Mucosa of descending colon (tissue), 3 donors: ENCODE data around the gene CDS1. TPM values are rescaled to one million over a fixed set of nuclear protein-coding genes. Genes with fewer than 3 reads are reported as not detected.

ENCODE experiments used
- ATAC-seq: fragments of 200-7000 bp; cut with Tn5 transposase; one replicate; pipeline ENCODE4 v1.9.1; 2020; ENCODE audit warnings: mild to moderate bottlenecking, moderate library complexity
- DNase-seq, 3 donors: peaks; one replicate each; pipeline ENCODE4 v3.0.0-alpha.2; 2020
- H3K36me3 ChIP-seq: fragments of 200-600 bp; one replicate; pipeline ENCODE4 v1.8.0; 2021; ENCODE audit warnings: low read depth, mild to moderate bottlenecking
- H3K4me1 ChIP-seq: fragments of 200-600 bp; one replicate; pipeline ENCODE4 v1.8.0; 2021; ENCODE audit warnings: low read depth, mild to moderate bottlenecking
- H3K4me3 ChIP-seq: fragments of 200-600 bp; one replicate; pipeline ENCODE4 v1.8.0; 2021; ENCODE audit warnings: mild to moderate bottlenecking
- H3K9me3 ChIP-seq: fragments of 200-600 bp; one replicate; pipeline ENCODE4 v1.8.0; 2021; ENCODE audit warnings: mild to moderate bottlenecking
- CTCF ChIP-seq: fragments of 200-600 bp; IDR thresholded peaks from one replicate; pipeline ENCODE4 v1.8.0; 2022; ENCODE audit warnings: antibody characterized with exemption, mild to moderate bottlenecking
- intact Hi-C, 2 donors: fragments of 100-400 bp; cut with DNase I in 1 of 2; cut with micrococcal nuclease in 1 of 2; formaldehyde crosslinking; loops; one replicate each; pipeline versions ENCODE4 v1.11.0 to v1.11.1; 2022; cut with DNase I, micrococcal nuclease
- total RNA-seq, 3 donors: library from RNA; stranded (reverse); fragmentation: NEBNext Ultra II Directional in 2 of 3; extraction: Animal tissue kit (Norgen Biotek cat#: 25700) in 2 of 3; gene quantifications; one replicate each; pipeline versions ENCODE4 v1.2.1 to v1.2.4, GENCODE V29; 2021 to 2023
- donor health status: DM: no; HTN: no; CAD: no; lungs with moderate emphysema.
- donor health status: DM: no; HTN: no; CAD: no.
- donor health status: DM: no; HTN: yes; CAD: no.

CDS1 gene
- total RNA-seq, 3 donors from 2014 or later: 18.9 to 44.2 (median 39.2) TPM

- H3K4me3 ChIP-seq: no peak overlapping the region
- no peaks in the 10 kb centered on the region for H3K4me1 ChIP-seq
- DNase-seq (no peak), ATAC-seq (no peak)
- intact Hi-C loops: no loop called here
- H3K36me3 ChIP-seq: no peaks in the 10 kb centered on the region
- no peaks in the 10 kb centered on the region for H3K9me3 ChIP-seq
- TF ChIP-seq CTCF: no peak
Measured at GRCh38 chr4:84574069-84574720, 8.7 kb upstream of the CDS1 start.

GRCh38 chr4:84578540-84579402 is 4.2 kb upstream of the CDS1 start:
- no peak for TF ChIP-seq CTCF
- peaks cover 8% of the 10 kb centered on the region for H3K4me1 ChIP-seq
- intact Hi-C loops: no loop called here
- ATAC-seq: no peak
- no peaks in the 10 kb centered on the region for H3K36me3 ChIP-seq
- no peaks in the 10 kb centered on the region for H3K9me3 ChIP-seq
- no peak overlapping the region for H3K4me3 ChIP-seq
- peak in 1 of 3 donors; percentile 67 for DNase-seq

GRCh38 chr4:84579403-84579776 is 3.5 kb upstream of the CDS1 start:
- Histone ChIP-seq H3K4me1 (peaks cover 8% of the 10 kb centered on the region), H3K36me3 (no peaks in the 10 kb centered on the region), H3K9me3 (no peaks in the 10 kb centered on the region), H3K4me3 (no peak overlapping the region)
- no peak for TF ChIP-seq CTCF
- DNase-seq (no peak), ATAC-seq (no peak)
- intact Hi-C loops: no loop called here

GRCh38 chr4:84582302-84582987 is 482 bp upstream of the CDS1 start:
- Histone ChIP-seq H3K4me3 (peak overlapping the region; percentile 51), H3K36me3 (no peaks in the 10 kb centered on the region), H3K9me3 (no peaks in the 10 kb centered on the region), H3K4me1 (peaks cover 12% of the 10 kb centered on the region)
- ATAC-seq (peak; percentile 92), DNase-seq (peak; percentile 95 to 100 (median 99))
- no peak for TF ChIP-seq CTCF
- intact Hi-C loops: no loop called here

GRCh38 chr4:84583876-84584380 is 1.0 kb downstream of the CDS1 start:
- intact Hi-C loops: no loop called here
- no peak for ATAC-seq

More at GRCh38 chr4:84583876-84584380, 1.0 kb downstream of the CDS1 start:
- H3K9me3 ChIP-seq: peaks cover 5% of the 10 kb centered on the region
- H3K4me3 ChIP-seq: peak overlapping the region; percentile 51
- no peak for TF ChIP-seq CTCF
- peaks cover 12% of the 10 kb centered on the region for H3K4me1 ChIP-seq
- DNase-seq: no peak
- no peaks in the 10 kb centered on the region for H3K36me3 ChIP-seq
